GM12878 (cell line): ENCODE measurements around the gene MYH6.

ENCODE experiments used
- ASH2L ChIP-seq: fragments of 300-600, 200-600 bp; sonication (generic); IDR thresholded peaks from 2 replicates; pipeline ENCODE4 v1.6.1; 2017; ENCODE audit warnings: low read depth, mild to moderate bottlenecking, borderline replicate concordance
- EGR1 ChIP-seq, 2 experiments: IDR thresholded peaks; 1 replicate in 1 of 2; 2 replicates in 1 of 2; pipeline ENCODE4 v1.6.1; 2011 to 2012; ENCODE audit warnings: low read depth in 2 of 2, low read length in 2 of 2, borderline replicate concordance in 1 of 2, mild to moderate bottlenecking in 1 of 2, moderate library complexity in 1 of 2
- EZH2 ChIP-seq: IDR thresholded peaks from 2 replicates; pipeline ENCODE4 v1.6.1; 2012; ENCODE audit warnings: low read depth, mild to moderate bottlenecking, control low read depth, inconsistent platforms, low read length, borderline replicate concordance; ENCODE audit not compliant: control insufficient read depth
- POLR2A ChIP-seq: IDR thresholded peaks from 2 replicates; pipeline ENCODE4 v1.6.1; 2011; ENCODE audit warnings: low read depth, mild to moderate bottlenecking, low read length
- POLR2AphosphoS2 ChIP-seq: IDR thresholded peaks from 2 replicates; pipeline ENCODE4 v1.6.1; 2011; ENCODE audit warnings: low read depth, mild to moderate bottlenecking, low read length, improper control_type of control experiment, moderate library complexity
- POLR2AphosphoS5 ChIP-seq: IDR thresholded peaks from 2 replicates; pipeline ENCODE4 v1.6.1; 2011; ENCODE audit warnings: mild to moderate bottlenecking, low read length, inconsistent platforms
- SUZ12 ChIP-seq: fragments of 200-600 bp; sonication (generic); IDR thresholded peaks from one replicate; pipeline ENCODE4 v1.6.1; 2018; ENCODE audit warnings: antibody characterized with exemption, mild to moderate bottlenecking; ENCODE audit not compliant: unreplicated experiment
- TF ChIP-seq, protein P1 (sequence below): IDR thresholded peaks from 2 replicates; pipeline ENCODE4 v1.6.1; 2012; ENCODE audit warnings: low read length, inconsistent platforms
- TF ChIP-seq, protein P2 (sequence below), 3 experiments: IDR thresholded peaks in 2 of 3; conservative IDR thresholded peaks in 1 of 3; 2 replicates each; pipeline ENCODE4 v1.5.1; 2011; ENCODE audit warnings: low read depth in 3 of 3, low read length in 3 of 3, mild to moderate bottlenecking in 3 of 3, control low read depth in 2 of 3, moderate library complexity in 2 of 3, inconsistent platforms in 1 of 3, mixed read lengths in 1 of 3; ENCODE audit not compliant: control insufficient read depth in 2 of 3, insufficient read depth in 1 of 3; ENCODE audit errors: extremely low read depth in 1 of 3

DNA sequence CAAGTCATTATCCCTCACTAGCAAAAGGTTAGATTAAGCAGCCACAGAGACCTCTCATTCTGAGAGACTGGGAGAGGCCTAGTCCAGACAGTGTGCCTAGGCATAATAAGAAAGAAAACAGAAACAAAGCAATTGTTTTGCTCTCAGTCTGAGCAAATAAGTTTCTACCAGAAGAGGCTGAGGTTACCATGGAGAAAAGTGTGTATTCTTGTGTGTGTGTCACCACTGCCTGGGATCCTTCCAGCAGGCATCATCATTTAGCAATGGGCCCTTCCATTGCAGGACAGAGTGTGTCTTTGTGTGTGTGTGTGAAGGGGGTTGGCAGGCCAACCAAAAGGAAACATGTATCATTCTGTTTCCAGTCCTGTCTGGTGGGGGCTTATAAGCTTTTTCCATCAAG lies 46.8 kb downstream of the MYH6 start:
- TF ChIP-seq, protein P1, sequence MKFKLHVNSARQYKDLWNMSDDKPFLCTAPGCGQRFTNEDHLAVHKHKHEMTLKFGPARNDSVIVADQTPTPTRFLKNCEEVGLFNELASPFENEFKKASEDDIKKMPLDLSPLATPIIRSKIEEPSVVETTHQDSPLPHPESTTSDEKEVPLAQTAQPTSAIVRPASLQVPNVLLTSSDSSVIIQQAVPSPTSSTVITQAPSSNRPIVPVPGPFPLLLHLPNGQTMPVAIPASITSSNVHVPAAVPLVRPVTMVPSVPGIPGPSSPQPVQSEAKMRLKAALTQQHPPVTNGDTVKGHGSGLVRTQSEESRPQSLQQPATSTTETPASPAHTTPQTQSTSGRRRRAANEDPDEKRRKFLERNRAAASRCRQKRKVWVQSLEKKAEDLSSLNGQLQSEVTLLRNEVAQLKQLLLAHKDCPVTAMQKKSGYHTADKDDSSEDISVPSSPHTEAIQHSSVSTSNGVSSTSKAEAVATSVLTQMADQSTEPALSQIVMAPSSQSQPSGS = no peak
- TF ChIP-seq, protein P2, sequence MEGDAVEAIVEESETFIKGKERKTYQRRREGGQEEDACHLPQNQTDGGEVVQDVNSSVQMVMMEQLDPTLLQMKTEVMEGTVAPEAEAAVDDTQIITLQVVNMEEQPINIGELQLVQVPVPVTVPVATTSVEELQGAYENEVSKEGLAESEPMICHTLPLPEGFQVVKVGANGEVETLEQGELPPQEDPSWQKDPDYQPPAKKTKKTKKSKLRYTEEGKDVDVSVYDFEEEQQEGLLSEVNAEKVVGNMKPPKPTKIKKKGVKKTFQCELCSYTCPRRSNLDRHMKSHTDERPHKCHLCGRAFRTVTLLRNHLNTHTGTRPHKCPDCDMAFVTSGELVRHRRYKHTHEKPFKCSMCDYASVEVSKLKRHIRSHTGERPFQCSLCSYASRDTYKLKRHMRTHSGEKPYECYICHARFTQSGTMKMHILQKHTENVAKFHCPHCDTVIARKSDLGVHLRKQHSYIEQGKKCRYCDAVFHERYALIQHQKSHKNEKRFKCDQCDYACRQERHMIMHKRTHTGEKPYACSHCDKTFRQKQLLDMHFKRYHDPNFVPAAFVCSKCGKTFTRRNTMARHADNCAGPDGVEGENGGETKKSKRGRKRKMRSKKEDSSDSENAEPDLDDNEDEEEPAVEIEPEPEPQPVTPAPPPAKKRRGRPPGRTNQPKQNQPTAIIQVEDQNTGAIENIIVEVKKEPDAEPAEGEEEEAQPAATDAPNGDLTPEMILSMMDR (IDR thresholded peaks at IDR 0.05 in 2 of 3, conservative IDR thresholded peaks at IDR 0.05 in 1 of 3; ENCODE audit: control insufficient read depth in 2 of 3, extremely low read depth in 1 of 3, insufficient read depth in 1 of 3, low read depth in 3 of 3, low read length in 3 of 3) = no peak
- TF ChIP-seq EZH2 (no peak), SUZ12 (no peak), POLR2A (no peak), POLR2AphosphoS5 (no peak), EGR1 (IDR thresholded peaks at IDR 0.05; ENCODE audit: borderline replicate concordance in 1 of 2, low read depth in 2 of 2, low read length in 2 of 2) (no peak), POLR2AphosphoS2 (no peak), ASH2L (no peak)
